ENCODE data around the gene STX8. TPM values are rescaled to one million over a fixed set of nuclear protein-coding genes. Genes with fewer than 3 reads are reported as not detected.

The STX8 gene
- polyA plus RNA-seq, 1 of the 3 experiments (the other 2 are of a cell fraction) = 51.3 TPM

DNA sequence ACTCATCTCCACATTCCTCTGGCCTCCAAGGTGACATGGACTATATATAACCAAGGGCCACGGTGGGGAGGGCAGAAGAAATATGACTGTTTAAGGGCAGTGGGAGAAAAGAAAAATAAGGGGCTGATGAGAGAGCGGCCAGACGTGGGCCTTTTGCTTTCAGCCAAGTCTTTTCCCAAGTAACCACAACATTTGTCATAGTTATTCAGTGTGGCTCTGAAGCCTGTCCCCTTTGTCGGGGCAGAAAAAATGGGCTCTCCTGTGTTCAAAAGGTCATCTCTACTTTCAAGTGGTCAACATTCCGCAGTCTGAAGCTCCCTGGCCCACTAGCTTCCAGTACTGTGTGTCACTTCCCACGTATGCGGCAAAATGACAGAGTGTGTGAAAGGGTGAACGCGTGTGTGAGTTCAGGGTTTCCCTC is 308.9 kb downstream of the STX8 start:
- Histone ChIP-seq H3K79me2 (ENCODE audit: insufficient read depth) (no peaks in the 10 kb centered on the region), H4K20me1 (ENCODE audit: insufficient read depth) (no peaks in the 10 kb centered on the region), H3K4me2 (no peak overlapping the region), H3K9me2 (no peaks in the 10 kb centered on the region), H3K27me3 (ENCODE audit: insufficient read depth) (no peaks in the 10 kb centered on the region), H3F3A (replicated peaks; ENCODE audit: insufficient read depth) (no peaks in the 10 kb centered on the region), H3K9me3 (no peaks in the 10 kb centered on the region), H3K27ac (ENCODE audit: low read depth in 2 of 2, low read length in 1 of 2) (no peak overlapping the region), H3K36me3 (replicated peaks in 1 of 2; ENCODE audit: control insufficient read depth in 1 of 2, insufficient read depth in 2 of 2, low read length in 1 of 2) (no peaks in the 10 kb centered on the region), H2AFZ (ENCODE audit: low read depth) (no peak overlapping the region), H3K4me3 (ENCODE audit: low read depth in 2 of 2, low read length in 1 of 2) (no peak overlapping the region), H3K9ac (no peak overlapping the region), H3K4me1 (ENCODE audit: control insufficient read depth in 1 of 2, insufficient read depth in 2 of 2, low read depth in 1 of 2, low read length in 1 of 2) (no peaks in the 10 kb centered on the region)
- POLR2A ChIA-PET = no interaction called here
- 88% methylated on average over 9 of the region's 9 CpGs for WGBS (ENCODE audit: low lambda C conversion rate)
- no peak for DNase-seq
- TF ChIP-seq RFX5 (IDR thresholded peaks at IDR 0.05; ENCODE audit: low read length) (no peak), CHD2 (IDR thresholded peaks at IDR 0.05; ENCODE audit: low read length, partially characterized antibody) (no peak)
- CTCF ChIA-PET = interaction anchor here (0.9 to 1.5 kb wide), 2 partner anchors 17 to 24 kb away, joined by 4 to 5 read pairs; no protein-coding TSS in a partner anchor

DNA sequence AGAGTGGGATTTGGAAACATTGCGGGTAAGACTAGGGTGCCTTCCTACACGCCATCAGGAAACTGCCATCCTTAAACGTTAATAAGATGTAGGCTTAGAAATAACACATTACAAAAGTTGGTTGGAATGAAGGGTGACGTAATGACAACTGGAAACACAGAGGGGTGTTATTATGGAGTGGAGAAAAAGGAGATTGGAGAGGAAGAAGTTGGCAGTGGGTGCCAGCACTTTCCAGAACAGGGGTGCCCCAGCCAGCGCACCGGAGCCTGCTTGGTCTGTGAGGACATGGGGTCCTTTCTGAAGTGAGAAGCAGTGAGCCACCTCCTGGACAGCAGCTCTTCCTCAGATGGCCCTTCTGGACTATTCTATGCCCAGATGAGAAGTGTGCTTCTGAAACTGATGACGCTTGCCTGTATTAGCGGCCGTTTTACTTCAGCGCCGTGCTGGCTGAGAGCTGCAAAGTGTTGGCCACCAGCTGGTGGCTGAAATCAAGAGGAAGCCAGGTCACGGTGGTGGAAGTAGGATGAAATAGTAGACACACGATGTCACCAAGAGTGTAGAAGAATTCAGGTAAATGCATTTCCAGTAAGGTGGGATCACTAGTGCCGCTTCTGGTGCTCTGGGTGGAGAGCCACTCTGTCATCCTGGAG is 309.5 kb downstream of the STX8 start:
- no peak overlapping the region for H3K4me2 ChIP-seq
- POLR2A ChIA-PET = no interaction called here
- H4K20me1 ChIP-seq (ENCODE audit: insufficient read depth) = no peaks in the 10 kb centered on the region
- no peak overlapping the region for H2AFZ ChIP-seq (ENCODE audit: low read depth)
- H3K9ac ChIP-seq = no peak overlapping the region
- no peaks in the 10 kb centered on the region for H3K4me1 ChIP-seq (ENCODE audit: control insufficient read depth in 1 of 2, insufficient read depth in 2 of 2, low read depth in 1 of 2, low read length in 1 of 2)
- H3K27me3 ChIP-seq (ENCODE audit: insufficient read depth) = no peaks in the 10 kb centered on the region
- no peaks in the 10 kb centered on the region for H3K79me2 ChIP-seq (ENCODE audit: insufficient read depth)
- no peaks in the 10 kb centered on the region for H3F3A ChIP-seq (replicated peaks; ENCODE audit: insufficient read depth)
- H3K9me2 ChIP-seq = no peaks in the 10 kb centered on the region
- DNase-seq = no peak
- no peak overlapping the region for H3K4me3 ChIP-seq (ENCODE audit: low read depth in 2 of 2, low read length in 1 of 2)
- TF ChIP-seq YY1 (IDR thresholded peaks at IDR 0.05; ENCODE audit: low read depth) (no peak), MEF2A (IDR thresholded peaks at IDR 0.05; ENCODE audit: borderline replicate concordance, low read depth) (no peak), RXRA (IDR thresholded peaks at IDR 0.05; ENCODE audit: borderline replicate concordance, low read depth) (no peak), CHD2 (IDR thresholded peaks at IDR 0.05; ENCODE audit: low read length, partially characterized antibody) (no peak), TAF1 (IDR thresholded peaks at IDR 0.05; ENCODE audit: borderline replicate concordance, low read depth, low read length) (no peak), FOXJ3 (CRISPR knock-in tag; IDR thresholded peaks at IDR 0.05) (no peak), POLR2AphosphoS5 (IDR thresholded peaks at IDR 0.05; ENCODE audit: low read depth, low read length) (no peak), RFX5 (IDR thresholded peaks at IDR 0.05; ENCODE audit: low read length) (no peak), SIN3A (IDR thresholded peaks at IDR 0.05; ENCODE audit: borderline replicate concordance, low read depth, low read length) (no peak), NRF1 (IDR thresholded peaks at IDR 0.05; ENCODE audit: low read depth, low read length) (no peak), GATA2 (CRISPR knock-in tag; IDR thresholded peaks at IDR 0.05) (no peak), JUND (IDR thresholded peaks at IDR 0.05) (no peak)
- TF ChIP-seq, protein P1, sequence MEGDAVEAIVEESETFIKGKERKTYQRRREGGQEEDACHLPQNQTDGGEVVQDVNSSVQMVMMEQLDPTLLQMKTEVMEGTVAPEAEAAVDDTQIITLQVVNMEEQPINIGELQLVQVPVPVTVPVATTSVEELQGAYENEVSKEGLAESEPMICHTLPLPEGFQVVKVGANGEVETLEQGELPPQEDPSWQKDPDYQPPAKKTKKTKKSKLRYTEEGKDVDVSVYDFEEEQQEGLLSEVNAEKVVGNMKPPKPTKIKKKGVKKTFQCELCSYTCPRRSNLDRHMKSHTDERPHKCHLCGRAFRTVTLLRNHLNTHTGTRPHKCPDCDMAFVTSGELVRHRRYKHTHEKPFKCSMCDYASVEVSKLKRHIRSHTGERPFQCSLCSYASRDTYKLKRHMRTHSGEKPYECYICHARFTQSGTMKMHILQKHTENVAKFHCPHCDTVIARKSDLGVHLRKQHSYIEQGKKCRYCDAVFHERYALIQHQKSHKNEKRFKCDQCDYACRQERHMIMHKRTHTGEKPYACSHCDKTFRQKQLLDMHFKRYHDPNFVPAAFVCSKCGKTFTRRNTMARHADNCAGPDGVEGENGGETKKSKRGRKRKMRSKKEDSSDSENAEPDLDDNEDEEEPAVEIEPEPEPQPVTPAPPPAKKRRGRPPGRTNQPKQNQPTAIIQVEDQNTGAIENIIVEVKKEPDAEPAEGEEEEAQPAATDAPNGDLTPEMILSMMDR (IDR thresholded peaks at IDR 0.05) = no peak
- TF ChIP-seq, protein P2, sequence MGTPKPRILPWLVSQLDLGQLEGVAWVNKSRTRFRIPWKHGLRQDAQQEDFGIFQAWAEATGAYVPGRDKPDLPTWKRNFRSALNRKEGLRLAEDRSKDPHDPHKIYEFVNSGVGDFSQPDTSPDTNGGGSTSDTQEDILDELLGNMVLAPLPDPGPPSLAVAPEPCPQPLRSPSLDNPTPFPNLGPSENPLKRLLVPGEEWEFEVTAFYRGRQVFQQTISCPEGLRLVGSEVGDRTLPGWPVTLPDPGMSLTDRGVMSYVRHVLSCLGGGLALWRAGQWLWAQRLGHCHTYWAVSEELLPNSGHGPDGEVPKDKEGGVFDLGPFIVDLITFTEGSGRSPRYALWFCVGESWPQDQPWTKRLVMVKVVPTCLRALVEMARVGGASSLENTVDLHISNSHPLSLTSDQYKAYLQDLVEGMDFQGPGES (IDR thresholded peaks at IDR 0.05; ENCODE audit: low read depth, low read length) = no peak
- H3K9me3 ChIP-seq = no peaks in the 10 kb centered on the region
- no peaks in the 10 kb centered on the region for H3K36me3 ChIP-seq (replicated peaks in 1 of 2; ENCODE audit: control insufficient read depth in 1 of 2, insufficient read depth in 2 of 2, low read length in 1 of 2)
- WGBS (ENCODE audit: low lambda C conversion rate) = 87% methylated on average over 14 of the region's 14 CpGs
- CTCF ChIA-PET = no interaction called here
- no peak overlapping the region for H3K27ac ChIP-seq (ENCODE audit: low read depth in 2 of 2, low read length in 1 of 2)

Data from SK-N-SH (cell line).